Karpas-422 (cell line): ENCODE data around the gene KCNJ10. TPM values are rescaled to one million over a fixed set of nuclear protein-coding genes. Genes with fewer than 3 reads are reported as not detected.

Source experiments
- DNase-seq: peaks from one replicate; pipeline ENCODE4 v3.0.0-alpha.2; 2015
- H2AFZ ChIP-seq: fragments of 200-600 bp; sonication (generic); 2 replicates; pipeline ENCODE4 v1.6.1; 2014; ENCODE audit warnings: antibody characterized with exemption, low read length, mixed read lengths
- H3K27ac ChIP-seq: fragments of 200-600 bp; sonication (generic); 2 replicates; pipeline ENCODE4 v1.5.1; 2014; ENCODE audit warnings: mild to moderate bottlenecking, low read length, moderate library complexity
- H3K27me3 ChIP-seq: fragments of 200-600 bp; sonication (generic); 2 replicates; pipeline ENCODE4 v1.6.1; 2014; ENCODE audit warnings: low read length, mixed read lengths
- H3K36me3 ChIP-seq: fragments of 200-600 bp; sonication (generic); 2 replicates; pipeline ENCODE4 v1.6.1; 2014; ENCODE audit warnings: low read length, mixed read lengths; ENCODE audit not compliant: insufficient read depth
- H3K4me1 ChIP-seq: fragments of 200-600 bp; sonication (generic); 2 replicates; pipeline ENCODE4 v1.6.1; 2014; ENCODE audit warnings: mild to moderate bottlenecking, low read length, mixed read lengths
- H3K4me2 ChIP-seq: fragments of 200-600 bp; sonication (generic); 2 replicates; pipeline ENCODE4 v1.6.1; 2014; ENCODE audit warnings: low read length, low read depth, mild to moderate bottlenecking; ENCODE audit not compliant: poor library complexity, severe bottlenecking
- H3K4me3 ChIP-seq: fragments of 200-600 bp; sonication (generic); 2 replicates; pipeline ENCODE4 v1.5.1; 2014; ENCODE audit warnings: mild to moderate bottlenecking, antibody characterized with exemption, low read length, mixed read lengths
- H3K79me2 ChIP-seq: fragments of 200-600 bp; sonication (generic); 2 replicates; pipeline ENCODE4 v1.6.1; 2014; ENCODE audit warnings: mild to moderate bottlenecking, low read length, mixed read lengths
- H3K9ac ChIP-seq: fragments of 200-600 bp; sonication (generic); 2 replicates; pipeline ENCODE4 v1.6.0; 2014; ENCODE audit warnings: low read length
- H3K9me2 ChIP-seq: fragments of 200-600 bp; sonication (generic), shearing (Covaris generic); replicated peaks from 2 replicates; pipeline ENCODE4 v1.6.0; 2014; ENCODE audit warnings: mild to moderate bottlenecking, low read length, moderate library complexity; ENCODE audit not compliant: insufficient read depth
- H3K9me3 ChIP-seq: fragments of 300-700, 200-600 bp; sonication (generic); 2 replicates; pipeline ENCODE4 v1.6.1; 2014; ENCODE audit warnings: low read length, mixed read lengths
- H4K20me1 ChIP-seq: fragments of 200-600 bp; sonication (generic); 2 replicates; pipeline ENCODE4 v1.6.1; 2014; ENCODE audit warnings: mild to moderate bottlenecking, antibody characterized with exemption, low read length, low read depth; ENCODE audit not compliant: insufficient read depth
- total RNA-seq: library from RNA; depleted of rRNA; stranded (reverse); fragments of >200 nt; shearing (Covaris generic); gene quantifications from 2 replicates; pipeline ENCODE4 v1.2.3, GENCODE V29; 2014; ENCODE audit warnings: low replicate concordance

Gene KCNJ10
- total RNA-seq, 1 experiment from 2014 or later, result not detected

GRCh38 chr1:160066829-160067745 lies 2.9 kb downstream of the KCNJ10 start:
- Histone ChIP-seq H3K9ac (no peak overlapping the region), H3K36me3 (no peaks in the 10 kb centered on the region), H3K4me2 (no peak overlapping the region), H3K79me2 (no peaks in the 10 kb centered on the region), H3K9me2 (no peaks in the 10 kb centered on the region), H3K4me3 (no peak overlapping the region), H3K4me1 (peaks cover 13% of the 10 kb centered on the region), H3K9me3 (no peaks in the 10 kb centered on the region), H3K27me3 (no peaks in the 10 kb centered on the region), H2AFZ (no peak overlapping the region), H3K27ac (no peak overlapping the region), H4K20me1 (no peaks in the 10 kb centered on the region)
- no peak for DNase-seq

- Histone ChIP-seq H3K9me2 (no peaks in the 10 kb centered on the region), H3K36me3 (no peaks in the 10 kb centered on the region), H4K20me1 (no peaks in the 10 kb centered on the region), H3K4me3 (no peak overlapping the region), H3K9me3 (no peaks in the 10 kb centered on the region), H3K27me3 (no peaks in the 10 kb centered on the region), H2AFZ (no peak overlapping the region), H3K27ac (no peak overlapping the region), H3K9ac (no peak overlapping the region), H3K4me2 (no peak overlapping the region), H3K4me1 (peaks cover 2% of the 10 kb centered on the region), H3K79me2 (no peaks in the 10 kb centered on the region)
- DNase-seq, result no peak
Measured at GRCh38 chr1:160064746-160065145, 5.2 kb downstream of the KCNJ10 start.

GRCh38 chr1:160064164-160064563 lies 5.8 kb downstream of the KCNJ10 start:
- Histone ChIP-seq H3K36me3 (no peaks in the 10 kb centered on the region), H3K27ac (no peak overlapping the region), H3K27me3 (no peaks in the 10 kb centered on the region), H2AFZ (no peak overlapping the region), H3K9me2 (no peaks in the 10 kb centered on the region), H4K20me1 (no peaks in the 10 kb centered on the region), H3K9ac (no peak overlapping the region), H3K79me2 (no peaks in the 10 kb centered on the region), H3K4me3 (no peak overlapping the region), H3K4me2 (no peak overlapping the region), H3K4me1 (no peaks in the 10 kb centered on the region), H3K9me3 (no peaks in the 10 kb centered on the region)
- no peak for DNase-seq

- Histone ChIP-seq H4K20me1 (no peaks in the 10 kb centered on the region), H3K4me1 (no peaks in the 10 kb centered on the region), H3K4me3 (no peak overlapping the region), H2AFZ (no peak overlapping the region), H3K27ac (no peak overlapping the region), H3K79me2 (no peaks in the 10 kb centered on the region), H3K9me2 (no peaks in the 10 kb centered on the region), H3K9ac (no peak overlapping the region), H3K4me2 (no peak overlapping the region), H3K27me3 (no peaks in the 10 kb centered on the region), H3K9me3 (no peaks in the 10 kb centered on the region), H3K36me3 (no peaks in the 10 kb centered on the region)
- DNase-seq, result no peak
Measured at GRCh38 chr1:160063176-160063575, 6.8 kb downstream of the KCNJ10 start.

GRCh38 chr1:160062230-160062532 lies 7.8 kb downstream of the KCNJ10 start:
- Histone ChIP-seq H3K27ac (no peak overlapping the region), H3K4me1 (peaks cover 4% of the 10 kb centered on the region)

GRCh38 chr1:160061369-160062229 lies 8.4 kb downstream of the KCNJ10 start:
- Histone ChIP-seq H2AFZ (no peak overlapping the region), H3K4me3 (no peak overlapping the region), H3K27ac (no peak overlapping the region), H3K9ac (no peak overlapping the region), H3K79me2 (no peaks in the 10 kb centered on the region), H3K9me2 (no peaks in the 10 kb centered on the region), H3K4me1 (peaks cover 9% of the 10 kb centered on the region), H4K20me1 (no peaks in the 10 kb centered on the region), H3K4me2 (no peak overlapping the region), H3K36me3 (no peaks in the 10 kb centered on the region), H3K9me3 (no peaks in the 10 kb centered on the region), H3K27me3 (no peaks in the 10 kb centered on the region)
- no peak for DNase-seq

More at GRCh38 chr1:160062230-160062532, 7.8 kb downstream of the KCNJ10 start:
- Histone ChIP-seq H3K79me2 (no peaks in the 10 kb centered on the region), H3K9me3 (no peaks in the 10 kb centered on the region), H4K20me1 (no peaks in the 10 kb centered on the region), H2AFZ (no peak overlapping the region), H3K27me3 (no peaks in the 10 kb centered on the region), H3K9me2 (no peaks in the 10 kb centered on the region), H3K4me3 (no peak overlapping the region), H3K4me2 (no peak overlapping the region), H3K9ac (no peak overlapping the region), H3K36me3 (no peaks in the 10 kb centered on the region)
- no peak for DNase-seq

- Histone ChIP-seq H3K4me1 (peaks cover 12% of the 10 kb centered on the region), H2AFZ (no peak overlapping the region), H3K36me3 (no peaks in the 10 kb centered on the region), H3K9me2 (no peaks in the 10 kb centered on the region), H3K27me3 (no peaks in the 10 kb centered on the region), H4K20me1 (no peaks in the 10 kb centered on the region), H3K27ac (no peak overlapping the region), H3K79me2 (no peaks in the 10 kb centered on the region), H3K4me3 (no peak overlapping the region), H3K4me2 (no peak overlapping the region), H3K9me3 (no peaks in the 10 kb centered on the region), H3K9ac (no peak overlapping the region)
- no peak for DNase-seq
Measured at GRCh38 chr1:160058087-160058486, 11.9 kb downstream of the KCNJ10 start.

GRCh38 chr1:160056648-160057169 lies 13.3 kb downstream of the KCNJ10 start:
- H3K27me3 ChIP-seq, result no peaks in the 10 kb centered on the region
- H3K9me2 ChIP-seq, result no peaks in the 10 kb centered on the region
- H3K9me3 ChIP-seq, result no peaks in the 10 kb centered on the region
- DNase-seq, result no peak
- no peak overlapping the region for H3K4me2 ChIP-seq
- H3K79me2 ChIP-seq, result no peaks in the 10 kb centered on the region
- no peaks in the 10 kb centered on the region for H3K36me3 ChIP-seq
- no peak overlapping the region for H3K4me3 ChIP-seq
- H2AFZ ChIP-seq, result no peak overlapping the region
- H3K4me1 ChIP-seq, result peaks cover 12% of the 10 kb centered on the region
- H4K20me1 ChIP-seq, result no peaks in the 10 kb centered on the region
- H3K27ac ChIP-seq, result no peak overlapping the region
- H3K9ac ChIP-seq, result no peak overlapping the region
